Neural crest cell (in vitro differentiated cells): ENCODE results near the gene KARS1. TPM values are rescaled to one million over a fixed set of nuclear protein-coding genes. Genes with fewer than 3 reads are reported as not detected.

Experiments used
- DNase-seq: peaks from one replicate; pipeline ENCODE4 v3.0.0; 2021; ENCODE audit warnings: low read depth, mixed read lengths, low spot score
- H3K27ac Mint-ChIP-seq: one replicate; pipeline ENCODE4 v1.8.0; 2021; ENCODE audit warnings: mild to moderate bottlenecking, mixed read lengths; ENCODE audit not compliant: unreplicated experiment
- H3K27me3 Mint-ChIP-seq: 2 replicates; pipeline ENCODE4 v1.8.0; 2021; ENCODE audit warnings: low read depth, mild to moderate bottlenecking, mixed read lengths
- H3K36me3 Mint-ChIP-seq: 2 replicates; pipeline ENCODE4 v1.8.0; 2021; ENCODE audit warnings: low read depth, mild to moderate bottlenecking, mixed read lengths
- H3K4me1 Mint-ChIP-seq: 2 replicates; pipeline ENCODE4 v1.8.0; 2021; ENCODE audit warnings: mixed read lengths
- H3K4me3 Mint-ChIP-seq: one replicate; pipeline ENCODE4 v1.8.0; 2021; ENCODE audit warnings: mild to moderate bottlenecking, mixed read lengths
- H3K9me3 Mint-ChIP-seq: 2 replicates; pipeline ENCODE4 v1.8.0; 2021; ENCODE audit warnings: mixed read lengths
- total RNA-seq: library from RNA; stranded (reverse); gene quantifications from 2 replicates; pipeline ENCODE4 v1.2.1, GENCODE V29; 2021
- TF ChIP-seq, protein P1 (sequence below): fragments of 200-600 bp; sonication (generic); conservative IDR thresholded peaks from 2 replicates; pipeline ENCODE4 v1.5.0; 2021; ENCODE audit warnings: antibody characterized with exemption, mild to moderate bottlenecking

KARS1 gene
- total RNA-seq, 1 donor from 2014 or later = 161 TPM

DNA sequence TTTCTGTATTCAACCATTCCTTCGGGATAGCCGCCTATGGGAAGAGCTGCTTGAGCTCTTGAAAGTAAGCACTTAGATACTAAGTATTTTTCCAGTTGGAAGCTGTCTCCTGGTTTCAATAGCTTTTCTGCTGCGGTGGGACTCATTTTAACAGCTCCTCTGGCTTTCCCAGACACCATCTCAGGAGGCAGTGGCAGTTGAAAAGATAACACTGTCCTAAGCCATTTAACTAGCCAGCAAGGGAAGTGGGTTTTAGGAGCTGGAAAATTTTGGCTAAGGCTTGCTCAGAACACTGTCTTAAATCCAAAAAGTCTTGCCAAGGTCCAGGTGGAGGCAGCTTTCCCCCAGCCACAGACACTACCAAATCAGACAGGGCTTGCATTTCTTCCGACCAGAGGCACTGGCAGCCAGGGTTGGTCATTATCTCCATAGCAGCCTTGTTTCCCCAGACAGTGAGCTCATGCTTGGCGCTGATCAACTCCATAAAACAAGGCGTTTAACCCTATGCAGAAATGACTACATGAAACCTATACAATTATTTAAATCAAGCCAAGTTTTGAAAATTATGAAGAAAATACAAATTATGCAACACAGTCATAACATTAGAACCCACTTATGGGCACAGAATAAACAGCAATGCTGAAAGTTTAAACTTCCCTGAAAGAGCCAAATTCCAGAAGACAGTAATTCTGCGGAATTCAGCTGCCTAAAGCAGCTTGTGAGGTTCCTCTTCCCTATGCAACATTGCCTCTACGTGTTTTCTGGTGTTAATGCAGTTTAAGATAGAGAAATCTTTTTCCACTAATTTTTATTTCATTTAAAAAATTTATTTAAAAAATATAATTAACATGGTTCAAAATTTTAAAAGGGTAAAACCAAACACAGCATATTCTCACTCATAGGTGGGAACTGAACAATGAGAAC lies 56.3 kb downstream of the KARS1 start:
- Mint-ChIP-seq H3K27me3 (no peaks in the 10 kb centered on the region), H3K27ac (no peak overlapping the region), H3K4me1 (peaks cover 29% of the 10 kb centered on the region), H3K9me3 (no peaks in the 10 kb centered on the region), H3K4me3 (no peak overlapping the region), H3K36me3 (peaks cover 4% of the 10 kb centered on the region)
- DNase-seq = no peak
- TF ChIP-seq, protein P1, sequence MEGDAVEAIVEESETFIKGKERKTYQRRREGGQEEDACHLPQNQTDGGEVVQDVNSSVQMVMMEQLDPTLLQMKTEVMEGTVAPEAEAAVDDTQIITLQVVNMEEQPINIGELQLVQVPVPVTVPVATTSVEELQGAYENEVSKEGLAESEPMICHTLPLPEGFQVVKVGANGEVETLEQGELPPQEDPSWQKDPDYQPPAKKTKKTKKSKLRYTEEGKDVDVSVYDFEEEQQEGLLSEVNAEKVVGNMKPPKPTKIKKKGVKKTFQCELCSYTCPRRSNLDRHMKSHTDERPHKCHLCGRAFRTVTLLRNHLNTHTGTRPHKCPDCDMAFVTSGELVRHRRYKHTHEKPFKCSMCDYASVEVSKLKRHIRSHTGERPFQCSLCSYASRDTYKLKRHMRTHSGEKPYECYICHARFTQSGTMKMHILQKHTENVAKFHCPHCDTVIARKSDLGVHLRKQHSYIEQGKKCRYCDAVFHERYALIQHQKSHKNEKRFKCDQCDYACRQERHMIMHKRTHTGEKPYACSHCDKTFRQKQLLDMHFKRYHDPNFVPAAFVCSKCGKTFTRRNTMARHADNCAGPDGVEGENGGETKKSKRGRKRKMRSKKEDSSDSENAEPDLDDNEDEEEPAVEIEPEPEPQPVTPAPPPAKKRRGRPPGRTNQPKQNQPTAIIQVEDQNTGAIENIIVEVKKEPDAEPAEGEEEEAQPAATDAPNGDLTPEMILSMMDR = no peak

DNA sequence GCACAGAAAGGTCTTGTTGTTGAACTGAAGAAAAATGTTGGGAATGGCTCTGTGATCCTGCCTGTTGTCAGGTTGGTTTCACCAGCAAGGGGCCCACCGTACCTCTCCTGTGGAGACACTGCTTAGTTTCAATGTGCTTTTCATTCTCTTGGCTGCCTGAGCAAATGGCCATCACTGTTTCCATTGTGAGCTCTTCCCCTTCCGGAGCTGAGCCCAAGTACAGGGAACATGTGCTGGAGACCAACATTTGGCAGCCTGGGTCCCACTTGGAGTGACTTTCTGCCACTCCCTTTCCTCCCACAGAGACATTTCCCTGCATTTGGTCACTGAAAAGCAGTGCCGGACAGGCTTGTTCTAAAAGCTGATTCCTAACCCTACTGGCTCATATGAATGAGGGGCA lies 58.2 kb downstream of the KARS1 start:
- no peaks in the 10 kb centered on the region for H3K9me3 Mint-ChIP-seq
- peaks cover 21% of the 10 kb centered on the region for H3K4me1 Mint-ChIP-seq
- peaks cover 4% of the 10 kb centered on the region for H3K36me3 Mint-ChIP-seq
- no peaks in the 10 kb centered on the region for H3K27me3 Mint-ChIP-seq
- no peak for DNase-seq
- peak overlapping the region; percentile 52 for H3K27ac Mint-ChIP-seq
- TF ChIP-seq, protein P1 = no peak
- H3K4me3 Mint-ChIP-seq = no peak overlapping the region

DNA sequence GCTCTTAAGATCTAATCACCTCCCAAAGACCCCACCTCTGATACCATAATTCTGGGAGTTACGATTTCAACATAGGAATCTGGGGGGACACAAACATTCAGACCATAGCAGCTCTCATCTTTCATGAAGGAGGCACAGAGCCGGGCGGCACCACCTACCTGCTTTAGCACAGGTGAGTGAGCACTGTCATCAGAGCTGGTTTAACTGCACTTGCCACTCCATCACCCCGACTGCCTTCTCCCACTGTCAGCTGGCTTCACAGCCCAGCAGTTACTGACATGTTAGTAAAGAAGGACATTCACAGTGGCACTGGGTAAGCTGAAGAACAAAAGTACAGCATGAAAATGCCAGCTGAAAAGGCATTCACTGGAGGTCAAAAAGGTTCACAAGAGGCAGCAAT lies 58.7 kb downstream of the KARS1 start:
- Mint-ChIP-seq H3K27me3 (no peaks in the 10 kb centered on the region), H3K4me3 (no peak overlapping the region), H3K4me1 (peaks cover 15% of the 10 kb centered on the region), H3K27ac (no peak overlapping the region), H3K36me3 (peaks cover 4% of the 10 kb centered on the region), H3K9me3 (no peaks in the 10 kb centered on the region)
- DNase-seq = no peak
- TF ChIP-seq, protein P1 = no peak

DNA sequence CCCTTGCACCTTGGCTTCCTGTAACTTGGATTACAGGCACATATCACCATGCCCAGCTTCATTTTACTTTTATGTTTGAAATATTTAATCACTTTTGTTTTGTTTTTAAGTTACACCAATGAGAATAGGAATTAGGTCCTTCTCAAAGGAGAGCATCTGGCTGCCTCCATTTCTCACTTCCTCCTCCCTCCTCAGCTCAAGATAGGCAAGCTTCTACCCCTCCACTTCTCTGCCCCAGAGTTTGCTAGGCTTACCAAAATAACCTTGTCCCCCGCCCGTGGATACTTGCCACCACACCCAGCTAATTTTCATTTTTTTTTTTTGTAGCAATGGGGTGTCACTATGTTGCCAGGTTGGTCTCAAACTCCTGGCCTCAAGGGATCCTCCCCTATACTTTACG lies 63.4 kb downstream of the KARS1 start:
- Mint-ChIP-seq H3K4me3 (no peak overlapping the region), H3K27ac (peak overlapping the region; percentile 32), H3K4me1 (peaks cover 6% of the 10 kb centered on the region), H3K36me3 (peaks cover 3% of the 10 kb centered on the region), H3K9me3 (no peaks in the 10 kb centered on the region), H3K27me3 (no peaks in the 10 kb centered on the region)
- TF ChIP-seq, protein P1 = no peak
- no peak for DNase-seq

DNA sequence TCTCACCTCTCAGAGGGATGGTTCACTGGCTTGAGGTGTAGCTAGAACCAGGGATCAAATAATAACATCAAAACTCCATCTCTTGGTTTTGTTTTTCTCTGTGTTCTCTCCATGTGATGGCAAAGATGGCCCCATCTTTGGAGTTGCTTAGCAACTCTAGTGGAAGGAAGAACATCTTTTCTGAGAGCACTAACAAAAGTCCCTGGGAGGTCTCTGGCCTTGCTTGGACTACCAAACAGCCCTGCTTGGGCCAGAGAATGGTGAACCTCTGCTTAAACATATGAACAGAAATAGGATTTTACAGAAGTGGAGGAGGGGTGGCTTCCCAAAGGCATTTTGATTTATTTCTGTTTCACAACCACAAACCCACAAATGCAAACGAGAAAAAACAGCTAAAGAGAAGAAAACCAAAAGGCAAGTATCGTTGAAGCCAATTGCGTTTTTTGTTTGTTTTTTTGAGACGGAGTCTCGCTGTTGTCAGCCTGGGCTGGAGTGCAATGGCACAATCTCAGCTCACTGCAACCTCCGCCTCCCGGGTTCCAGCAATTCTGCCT lies 68.1 kb downstream of the KARS1 start:
- no peak overlapping the region for H3K4me3 Mint-ChIP-seq

More for the DNA sequence above, 68.1 kb downstream of the KARS1 start:
- Mint-ChIP-seq H3K4me1 (no peaks in the 10 kb centered on the region), H3K9me3 (no peaks in the 10 kb centered on the region), H3K36me3 (peaks cover 5% of the 10 kb centered on the region), H3K27me3 (no peaks in the 10 kb centered on the region), H3K27ac (no peak overlapping the region)
- DNase-seq = no peak
- TF ChIP-seq, protein P1 = no peak
